ENCODE results near the gene TRUB1.

- TF ChIP-seq CTCF (IDR thresholded peaks at IDR 0.05; ENCODE audit: low read depth, low read length) (no peak), MYC (IDR thresholded peaks at IDR 0.05; ENCODE audit: low read depth, low read length) (no peak), POLR2A (IDR thresholded peaks at IDR 0.05; ENCODE audit: extremely low read depth, insufficient read length) (no peak), MAX (IDR thresholded peaks at IDR 0.05; ENCODE audit: low read depth, low read length) (no peak)
Observed at GRCh38 chr10:114915294-114915693, 22.7 kb upstream of the TRUB1 start.

Measured in NB4 (cell line).